ENCODE data around the gene GTF2IRD1. TPM values are rescaled to one million over a fixed set of nuclear protein-coding genes. Genes with fewer than 3 reads are reported as not detected.

GTF2IRD1 gene
- total and polyA plus RNA-seq, 2 donors (not counting 1 experiment from before 2014, with no cell fraction given): 7.8 to 14.7 TPM

- Histone ChIP-seq H3K9ac (ENCODE audit: insufficient read depth, low read length) (no peak overlapping the region), H3K36me3 (ENCODE audit: control insufficient read depth, insufficient read depth, low read length) (no peaks in the 10 kb centered on the region), H3K4me3 (replicated peaks in 1 of 4; ENCODE audit: control extremely low read depth in 1 of 4, insufficient read depth in 1 of 4, low read depth in 3 of 4, low read length in 4 of 4) (no peak overlapping the region), H3K79me2 (ENCODE audit: control insufficient read depth, insufficient read depth, low read length) (no peaks in the 10 kb centered on the region), H3K4me1 (ENCODE audit: control insufficient read depth, extremely low read depth, insufficient read depth, low read length) (no peaks in the 10 kb centered on the region), H3K4me2 (ENCODE audit: extremely low read depth, insufficient read depth, low read length) (no peak overlapping the region), H2AFZ (ENCODE audit: low read length) (no peak overlapping the region), H3K27ac (ENCODE audit: insufficient read depth, low read length) (no peak overlapping the region), H3K9me3 (ENCODE audit: control insufficient read depth, insufficient read depth, low read depth, low read length) (no peaks in the 10 kb centered on the region), H4K20me1 (ENCODE audit: control insufficient read depth, extremely low read depth, insufficient read depth, low read length) (no peaks in the 10 kb centered on the region), H3K27me3 (ENCODE audit: control insufficient read depth, insufficient read depth, low read length) (no peaks in the 10 kb centered on the region)
- no peak for TF ChIP-seq CTCF (conservative IDR thresholded peaks at IDR 0.05 in 1 of 2, IDR thresholded peaks at IDR 0.05 in 1 of 2; ENCODE audit: low read depth in 1 of 2, low read length in 2 of 2)
- TF ChIP-seq EZH2 (IDR thresholded peaks at IDR 0.05; ENCODE audit: low read length, missing control alignments): no peak
- DNase-seq (ENCODE audit: low read depth in 2 of 2): no peak
Observed at GRCh38 chr7:74420006-74420405, 33.7 kb upstream of the GTF2IRD1 start.

GRCh38 chr7:74424291-74424880, 29.3 kb upstream of the GTF2IRD1 start:
- no peak overlapping the region for H3K27ac ChIP-seq (ENCODE audit: insufficient read depth, low read length)
- DNase-seq (ENCODE audit: low read depth in 2 of 2): no peak
- H4K20me1 ChIP-seq (ENCODE audit: control insufficient read depth, extremely low read depth, insufficient read depth, low read length): no peaks in the 10 kb centered on the region
- no peak overlapping the region for H3K9ac ChIP-seq (ENCODE audit: insufficient read depth, low read length)
- H3K36me3 ChIP-seq (ENCODE audit: control insufficient read depth, insufficient read depth, low read length): no peaks in the 10 kb centered on the region
- no peak overlapping the region for H3K4me3 ChIP-seq (replicated peaks in 1 of 4; ENCODE audit: control extremely low read depth in 1 of 4, insufficient read depth in 1 of 4, low read depth in 3 of 4, low read length in 4 of 4)
- H3K27me3 ChIP-seq (ENCODE audit: control insufficient read depth, insufficient read depth, low read length): no peaks in the 10 kb centered on the region
- no peaks in the 10 kb centered on the region for H3K79me2 ChIP-seq (ENCODE audit: control insufficient read depth, insufficient read depth, low read length)
- peaks cover 4% of the 10 kb centered on the region for H3K4me1 ChIP-seq (ENCODE audit: control insufficient read depth, extremely low read depth, insufficient read depth, low read length)
- H3K9me3 ChIP-seq (ENCODE audit: control insufficient read depth, insufficient read depth, low read depth, low read length): no peaks in the 10 kb centered on the region
- no peak overlapping the region for H3K4me2 ChIP-seq (ENCODE audit: extremely low read depth, insufficient read depth, low read length)
- no peak for TF ChIP-seq CTCF (conservative IDR thresholded peaks at IDR 0.05 in 1 of 2, IDR thresholded peaks at IDR 0.05 in 1 of 2; ENCODE audit: low read depth in 1 of 2, low read length in 2 of 2)
- TF ChIP-seq EZH2 (IDR thresholded peaks at IDR 0.05; ENCODE audit: low read length, missing control alignments): no peak
- no peak overlapping the region for H2AFZ ChIP-seq (ENCODE audit: low read length)

- Histone ChIP-seq H3K27ac (ENCODE audit: insufficient read depth, low read length) (no peak overlapping the region), H3K9ac (ENCODE audit: insufficient read depth, low read length) (no peak overlapping the region), H3K79me2 (ENCODE audit: control insufficient read depth, insufficient read depth, low read length) (no peaks in the 10 kb centered on the region), H3K27me3 (ENCODE audit: control insufficient read depth, insufficient read depth, low read length) (no peaks in the 10 kb centered on the region), H3K9me3 (ENCODE audit: control insufficient read depth, insufficient read depth, low read depth, low read length) (no peaks in the 10 kb centered on the region), H3K36me3 (ENCODE audit: control insufficient read depth, insufficient read depth, low read length) (no peaks in the 10 kb centered on the region), H4K20me1 (ENCODE audit: control insufficient read depth, extremely low read depth, insufficient read depth, low read length) (no peaks in the 10 kb centered on the region), H3K4me1 (ENCODE audit: control insufficient read depth, extremely low read depth, insufficient read depth, low read length) (peaks cover 4% of the 10 kb centered on the region), H3K4me2 (ENCODE audit: extremely low read depth, insufficient read depth, low read length) (no peak overlapping the region), H3K4me3 (replicated peaks in 1 of 4; ENCODE audit: control extremely low read depth in 1 of 4, insufficient read depth in 1 of 4, low read depth in 3 of 4, low read length in 4 of 4) (no peak overlapping the region), H2AFZ (ENCODE audit: low read length) (no peak overlapping the region)
- TF ChIP-seq EZH2 (IDR thresholded peaks at IDR 0.05; ENCODE audit: low read length, missing control alignments) (no peak), CTCF (conservative IDR thresholded peaks at IDR 0.05 in 1 of 2, IDR thresholded peaks at IDR 0.05 in 1 of 2; ENCODE audit: low read depth in 1 of 2, low read length in 2 of 2) (no peak)
- DNase-seq (ENCODE audit: low read depth in 2 of 2): no peak
Observed at GRCh38 chr7:74428023-74428422, 25.7 kb upstream of the GTF2IRD1 start.
